NCI-H1417 (cell line): ENCODE measurements around the gene RPP38.

Experiments
- DNase-seq, 3 experiments: peaks; one replicate each; lab custom pipeline; 2025; lab: John Stamatoyannopoulos, UW

RPP38 gene, protein sequence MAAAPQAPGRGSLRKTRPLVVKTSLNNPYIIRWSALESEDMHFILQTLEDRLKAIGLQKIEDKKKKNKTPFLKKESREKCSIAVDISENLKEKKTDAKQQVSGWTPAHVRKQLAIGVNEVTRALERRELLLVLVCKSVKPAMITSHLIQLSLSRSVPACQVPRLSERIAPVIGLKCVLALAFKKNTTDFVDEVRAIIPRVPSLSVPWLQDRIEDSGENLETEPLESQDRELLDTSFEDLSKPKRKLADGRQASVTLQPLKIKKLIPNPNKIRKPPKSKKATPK

DNA sequence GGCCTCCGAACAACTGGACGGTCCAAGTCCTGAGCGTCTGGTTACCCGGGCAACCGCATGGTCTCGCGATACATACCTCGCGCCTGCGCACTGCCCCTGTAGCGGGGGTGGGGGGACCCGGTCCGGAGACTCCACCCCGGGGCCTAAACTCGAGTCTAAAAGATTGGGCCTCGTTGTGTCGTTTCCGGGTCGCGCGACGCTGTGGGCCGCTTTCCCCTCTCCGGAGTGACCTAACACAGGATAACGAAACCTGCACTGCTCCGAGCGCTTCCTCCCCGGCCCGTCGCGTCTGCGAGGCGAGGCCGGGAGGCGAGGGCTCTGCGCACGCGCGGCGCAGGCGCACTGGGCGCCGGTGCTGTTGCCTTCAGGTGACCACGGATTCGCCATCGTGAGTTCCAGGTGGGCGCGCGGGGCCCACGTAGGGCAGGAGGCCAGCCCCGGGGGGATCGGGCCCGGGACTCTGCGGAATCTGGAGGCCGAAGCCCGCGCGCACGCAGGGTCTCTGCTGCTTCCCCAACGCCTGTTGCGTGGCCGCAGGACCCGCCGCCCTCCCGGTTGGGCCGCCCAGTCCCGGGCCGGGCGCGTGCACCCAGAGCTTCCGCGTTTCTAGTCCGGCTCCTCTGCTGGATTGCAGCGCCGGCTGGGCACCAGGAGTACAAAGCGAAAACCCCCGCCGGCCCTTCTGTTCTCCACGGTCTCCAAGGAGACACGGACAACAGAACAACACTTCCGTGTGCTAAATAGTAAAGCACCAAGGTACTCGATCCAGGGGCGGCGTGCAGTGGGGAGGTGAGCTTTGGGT, at the start of gene RPP38:
Gene RPP38, plus strand, starts transcription at position 345 of the 802 bp plus-strand sequence. CDS start 5,960 bp downstream, outside the sequence.
- peak; percentile 88 to 96 (median 94) for DNase-seq

DNA sequence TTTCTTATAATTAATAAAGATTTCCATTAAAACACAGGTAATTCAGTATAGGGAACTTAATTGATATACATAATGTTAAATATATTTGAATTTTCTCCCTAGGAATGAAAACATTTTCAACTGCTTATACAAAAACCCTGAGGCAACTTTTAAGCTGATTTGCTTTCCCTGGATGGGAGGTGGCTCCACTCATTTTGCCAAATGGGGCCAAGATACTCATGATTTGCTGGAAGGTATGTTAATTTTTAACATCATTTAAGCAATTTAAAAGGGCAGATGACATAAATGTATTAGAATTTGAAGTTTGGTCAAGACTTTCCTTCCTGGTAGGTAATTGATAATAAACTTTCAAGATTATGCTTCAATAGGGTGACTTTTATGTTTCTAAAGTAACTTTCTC, 47.6 kb upstream of the RPP38 start:
- DNase-seq, result no peak

DNA sequence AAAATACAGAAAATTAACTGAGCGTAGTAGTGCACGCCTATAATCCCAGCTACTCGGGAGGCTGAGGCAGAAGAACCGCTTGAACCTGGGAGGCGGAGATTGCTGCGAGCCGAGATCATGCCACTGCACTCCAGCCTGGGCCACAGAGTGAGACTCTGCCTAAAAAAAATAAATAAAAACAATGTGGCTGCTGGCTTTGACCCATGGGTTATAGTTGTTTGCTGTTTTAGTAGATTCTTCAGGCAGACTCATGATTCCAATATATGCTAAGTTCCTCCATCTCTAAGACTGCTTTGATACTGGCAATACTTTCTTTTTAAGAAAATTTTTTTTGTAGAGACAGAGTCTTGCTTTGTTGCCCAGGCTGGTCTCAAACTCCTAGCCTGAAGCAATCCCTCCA, 45.0 kb upstream of the RPP38 start:
- DNase-seq, result no peak

DNA sequence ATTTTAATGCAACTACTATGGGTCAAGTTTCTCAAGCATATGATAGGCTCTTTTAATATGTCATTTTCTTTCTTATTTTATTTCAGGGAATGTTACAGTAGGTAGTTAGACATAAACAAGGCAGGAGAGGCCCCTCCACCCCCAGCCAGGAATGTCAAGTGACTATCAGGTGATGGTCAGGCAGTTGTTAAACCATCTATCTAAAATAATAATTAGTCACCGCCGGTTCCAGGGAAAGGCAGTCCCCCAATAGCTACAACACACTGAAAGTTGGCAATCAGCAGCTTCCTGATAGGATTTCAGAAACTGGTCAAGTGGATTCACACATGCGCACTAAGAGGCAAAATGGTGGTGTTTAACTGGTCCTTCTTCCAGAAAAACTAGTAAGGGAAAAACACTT, 44.1 kb upstream of the RPP38 start:
- no peak for DNase-seq

DNA sequence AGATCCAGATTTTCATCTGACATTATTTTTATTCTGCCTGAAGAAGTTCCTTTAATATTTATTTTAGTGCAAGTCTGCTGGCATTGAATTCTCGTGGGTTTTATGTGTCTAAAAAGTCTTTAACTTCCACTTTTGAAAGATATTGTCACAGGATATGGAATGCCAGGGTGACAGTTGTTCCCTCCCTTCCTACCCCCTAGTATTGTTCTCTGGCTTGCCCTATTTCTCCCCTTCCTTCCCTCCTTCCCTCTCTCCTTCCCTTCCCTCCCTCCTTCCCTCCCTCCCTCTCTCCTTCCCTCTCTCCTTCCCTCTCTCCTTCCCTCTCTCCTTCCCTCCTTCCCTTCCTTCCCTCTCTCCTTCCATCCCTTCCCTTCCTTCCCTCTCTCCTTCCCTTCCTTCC, 38.5 kb upstream of the RPP38 start:
- DNase-seq, result no peak

DNA sequence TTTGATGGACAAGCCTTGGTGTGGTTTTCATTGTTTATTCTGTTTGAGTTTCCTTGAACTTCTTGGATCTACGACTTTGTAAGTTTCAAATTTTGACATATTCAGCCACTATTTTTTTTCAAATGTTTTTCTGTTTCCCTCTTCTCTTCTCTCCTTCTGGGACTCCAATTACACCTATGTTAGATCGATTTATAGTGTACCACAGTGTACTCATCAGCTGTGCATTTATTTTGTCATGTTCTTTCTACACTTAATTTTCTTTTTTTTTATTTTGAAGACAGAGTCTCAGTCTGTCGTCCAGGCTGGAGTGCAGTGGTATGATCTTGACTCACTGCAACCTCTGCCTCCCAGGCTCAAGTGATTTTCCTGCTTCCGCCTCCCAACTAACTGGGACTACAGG, 37.2 kb upstream of the RPP38 start:
- DNase-seq, result no peak

DNA sequence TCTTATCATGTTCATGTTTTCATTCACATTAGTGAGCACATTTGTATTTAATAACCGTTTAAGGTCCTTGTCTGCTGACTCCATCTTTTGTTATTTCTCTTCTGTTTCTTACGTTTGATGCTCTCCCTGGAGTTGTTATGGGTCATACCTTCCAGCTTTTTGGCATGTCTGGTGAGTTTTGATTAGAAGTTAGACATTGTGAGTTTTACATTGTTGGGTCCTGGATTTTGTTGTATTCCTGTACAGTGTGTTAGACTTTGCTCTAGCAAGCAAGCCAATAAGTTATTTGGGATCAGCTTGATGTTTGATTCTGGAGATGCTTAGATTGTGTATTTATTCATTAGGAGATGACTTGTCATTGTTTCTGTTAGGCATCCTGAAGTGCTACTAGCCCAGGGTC, 36.5 kb upstream of the RPP38 start:
- DNase-seq, result no peak

DNA sequence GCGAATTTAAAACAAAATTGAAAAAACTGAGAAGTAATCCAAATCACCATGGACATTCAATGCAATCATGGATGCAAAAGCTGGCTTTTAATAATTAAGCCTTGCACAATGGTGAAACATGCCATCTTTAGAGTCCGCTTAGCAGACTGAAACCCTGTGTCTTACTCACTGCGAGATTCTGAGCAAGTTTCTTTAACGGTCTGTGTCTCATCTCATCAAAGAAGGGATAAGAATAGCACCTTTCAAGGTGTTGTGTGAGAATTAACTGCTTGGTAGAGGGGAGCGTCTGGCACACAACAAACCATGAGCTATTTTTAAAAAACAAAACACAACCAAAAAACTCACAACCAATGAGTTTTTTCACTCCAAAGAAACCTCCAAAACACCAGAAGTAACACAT, 30.0 kb upstream of the RPP38 start:
- DNase-seq, result no peak

DNA sequence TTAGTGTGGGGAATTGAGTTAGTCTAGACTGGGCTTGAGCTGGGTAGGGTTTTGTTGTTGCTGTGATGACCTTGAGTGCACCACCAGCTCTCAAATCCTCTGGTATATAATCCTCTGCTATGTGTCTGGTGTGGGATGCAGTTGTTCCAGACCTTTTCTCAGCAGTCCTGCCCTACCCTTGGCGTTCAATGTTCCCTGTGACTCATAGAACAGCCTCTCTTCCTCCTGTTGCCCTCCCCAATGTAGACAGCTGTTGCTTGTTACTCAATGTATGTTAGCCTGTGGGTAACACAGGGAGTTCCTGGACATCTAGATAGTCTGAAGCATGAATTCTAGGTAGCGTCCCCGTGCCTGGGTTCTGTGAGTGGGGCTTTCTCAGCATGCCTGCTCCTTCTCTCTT, 28.4 kb upstream of the RPP38 start:
- no peak for DNase-seq

DNA sequence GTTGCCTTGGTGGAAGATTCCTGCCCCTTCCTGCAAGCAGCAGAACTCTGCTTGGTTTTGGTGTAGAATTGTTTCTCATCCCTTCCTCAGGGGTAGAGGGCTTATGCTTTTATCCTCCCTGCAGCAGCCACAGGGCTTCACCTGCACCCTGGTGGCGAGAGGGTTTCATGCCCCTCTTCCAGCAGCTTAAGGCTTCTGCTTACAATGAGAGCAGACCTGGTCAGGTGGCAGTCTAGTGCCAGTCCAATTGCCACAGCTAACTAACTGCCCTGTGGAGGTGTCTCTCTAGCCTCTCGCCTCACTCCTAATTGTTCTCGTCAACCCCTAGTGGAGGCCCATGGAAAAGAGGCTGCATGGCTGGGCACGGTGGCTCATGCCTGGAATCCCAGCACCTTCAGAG, 27.9 kb upstream of the RPP38 start:
- no peak for DNase-seq

DNA sequence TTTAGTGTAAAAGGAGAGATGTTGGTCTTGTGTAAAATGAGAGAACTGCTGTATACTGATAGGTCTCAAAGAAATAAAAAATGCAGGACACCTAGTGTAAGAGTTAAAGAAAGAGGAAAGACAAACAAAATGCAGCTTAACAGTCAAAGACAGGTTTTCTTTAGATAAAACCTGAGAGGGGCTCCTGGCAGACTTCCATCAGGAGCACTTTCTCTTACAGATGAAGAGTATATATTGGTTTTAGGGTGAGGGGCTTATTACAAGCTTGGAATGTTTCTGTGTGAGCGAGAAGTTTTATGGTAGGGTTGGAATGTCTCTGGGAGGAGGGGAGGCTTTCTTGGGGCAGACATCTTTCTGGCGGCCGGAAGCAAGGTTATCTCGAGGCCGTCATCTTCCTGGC, 24.8 kb upstream of the RPP38 start:
- DNase-seq, result no peak

DNA sequence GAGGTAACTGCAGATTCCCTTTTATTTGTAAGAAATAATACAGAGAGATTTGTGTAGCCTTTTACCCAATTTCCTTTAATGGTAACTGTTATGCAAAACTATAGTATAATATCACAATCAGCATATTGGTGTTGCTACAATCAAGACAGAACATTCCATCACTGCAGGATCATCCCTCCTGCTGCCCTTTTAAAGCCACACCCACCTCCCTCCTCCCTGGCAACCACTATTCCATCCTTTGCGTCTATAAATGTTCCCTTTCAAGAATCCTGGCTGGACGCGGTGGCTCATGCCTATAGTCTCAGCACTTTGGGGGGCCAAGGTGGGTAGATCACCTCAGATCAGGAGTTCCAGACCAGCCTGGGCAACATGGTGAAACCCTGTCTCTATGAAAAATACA, 21.7 kb upstream of the RPP38 start:
- DNase-seq, result no peak

DNA sequence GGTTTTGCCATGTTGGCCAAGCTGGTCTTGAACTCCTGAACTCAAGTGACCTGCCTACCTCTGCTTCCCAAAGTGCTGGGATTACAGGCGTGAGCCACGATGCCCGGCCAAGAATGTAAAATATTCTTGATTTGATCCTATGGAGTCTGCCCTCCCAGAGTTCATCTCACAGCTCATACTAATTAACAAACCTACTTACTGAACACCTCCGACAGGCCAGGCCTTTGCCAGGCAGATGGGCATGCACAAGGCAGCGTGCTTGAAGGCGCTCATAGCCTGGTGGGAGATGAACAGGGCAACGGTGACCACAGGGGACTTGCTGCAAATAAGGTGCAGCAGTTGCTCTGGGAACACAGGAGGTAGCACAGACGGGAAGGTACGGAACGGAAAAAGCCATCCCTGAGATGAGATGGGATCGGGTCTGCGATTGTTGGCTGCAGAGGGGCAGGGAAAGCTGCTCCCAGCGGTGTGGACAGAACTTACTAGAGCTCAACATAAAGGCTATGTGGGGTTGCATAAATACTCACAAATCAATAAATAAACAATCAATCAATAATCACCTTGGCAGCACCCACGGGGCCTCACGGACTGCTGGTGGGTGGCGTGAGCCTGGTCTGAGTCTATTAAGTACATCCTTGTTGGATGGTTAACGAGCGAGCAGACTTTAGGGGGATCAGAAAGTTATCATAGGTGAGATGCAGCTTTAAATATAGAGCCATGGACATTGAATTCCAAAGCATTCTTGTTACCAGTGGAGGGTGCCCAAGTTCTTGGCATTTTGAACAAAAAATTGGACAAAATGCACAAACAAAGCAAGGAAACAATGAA, 13.3 kb upstream of the RPP38 start:
- DNase-seq, result no peak

DNA sequence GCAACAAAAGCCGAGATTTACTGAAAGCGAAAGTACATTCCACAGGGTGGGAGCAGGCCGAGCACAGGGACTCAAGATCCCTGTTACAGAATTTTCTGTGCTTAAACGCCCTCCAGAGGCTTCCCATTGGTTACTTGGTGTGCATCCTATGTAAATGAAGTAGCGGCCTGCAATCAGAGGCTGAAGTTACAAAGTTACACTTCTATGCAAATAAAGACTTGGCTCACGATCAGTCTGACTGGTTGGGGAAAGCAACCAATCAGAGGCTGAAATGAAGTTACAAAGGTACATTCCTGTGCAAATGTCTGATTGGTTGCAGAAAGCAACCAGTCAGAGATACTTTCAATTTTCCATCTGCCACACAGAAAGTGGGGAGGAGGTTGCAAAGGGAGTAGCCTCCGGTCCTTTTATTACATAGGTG, 12.6 kb upstream of the RPP38 start:
- peak in 1 of 3 experiments; percentile 42 for DNase-seq

DNA sequence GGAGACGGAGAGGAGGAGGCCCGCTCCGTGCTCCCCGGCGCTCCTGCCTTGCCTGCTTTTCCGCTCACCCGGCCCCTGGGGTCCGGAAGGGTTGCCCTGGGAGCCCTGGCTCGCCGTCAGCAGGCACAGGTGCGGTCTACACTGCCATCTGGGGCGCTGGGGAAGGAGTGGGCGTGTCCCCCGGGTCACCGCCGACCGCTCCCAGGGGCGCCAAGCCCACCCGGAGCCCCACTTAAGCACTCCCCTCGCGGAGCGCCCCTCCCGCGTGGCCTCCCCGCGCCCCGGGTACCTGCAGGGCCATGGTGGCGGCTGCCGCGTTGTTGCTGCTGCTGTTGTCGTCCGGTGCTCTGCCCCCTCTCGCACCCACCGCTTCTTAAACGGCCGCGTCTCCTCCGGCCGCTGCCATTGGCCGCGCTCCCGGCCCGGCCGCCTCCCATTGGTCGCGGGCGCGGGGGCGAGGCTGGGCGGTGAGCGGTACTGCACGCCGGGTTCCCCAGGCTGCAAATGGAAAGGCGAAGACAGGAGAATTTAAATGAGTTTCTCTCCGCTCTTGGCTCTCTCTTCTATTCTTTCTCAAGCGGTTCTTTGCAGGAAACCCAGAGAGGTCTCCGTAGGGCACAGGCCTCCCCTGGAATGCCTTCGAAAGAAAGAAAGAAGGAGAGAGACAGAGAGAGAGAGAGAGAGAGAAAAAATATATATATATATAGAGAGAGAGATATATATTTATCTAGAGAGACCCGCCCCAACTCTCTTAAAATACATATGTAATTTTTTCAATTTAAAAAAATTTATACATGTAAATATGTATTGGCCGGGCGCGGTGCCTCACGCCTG, 8.5 kb upstream of the RPP38 start, which contains the start of gene ACBD7:
Gene ACBD7, minus strand, starts transcription at position 349 of the 834 bp plus-strand sequence. Its CDS starts 48 bp downstream, at position 301.
- DNase-seq, result peak; percentile 69 to 90 (median 88)

DNA sequence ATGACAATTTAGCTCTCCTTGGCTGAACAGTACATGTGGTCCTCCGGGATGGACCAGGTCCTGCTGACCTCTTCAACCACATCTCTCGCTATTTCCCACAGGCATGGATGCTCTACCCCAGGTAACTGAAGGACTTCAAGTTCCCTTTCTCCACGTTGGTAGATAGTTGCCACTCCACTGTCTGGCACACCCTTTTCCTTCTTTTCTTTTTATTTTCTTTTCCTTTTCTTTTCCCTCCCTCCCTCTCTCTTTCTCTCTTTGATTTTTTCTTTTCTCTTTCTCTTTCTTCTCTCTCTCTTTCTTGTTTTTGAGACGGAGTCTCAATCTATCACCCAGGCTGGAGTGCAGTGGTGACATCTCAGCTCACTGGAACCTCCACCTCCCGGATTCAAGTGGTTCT, 5.7 kb upstream of the RPP38 start:
- no peak for DNase-seq

DNA sequence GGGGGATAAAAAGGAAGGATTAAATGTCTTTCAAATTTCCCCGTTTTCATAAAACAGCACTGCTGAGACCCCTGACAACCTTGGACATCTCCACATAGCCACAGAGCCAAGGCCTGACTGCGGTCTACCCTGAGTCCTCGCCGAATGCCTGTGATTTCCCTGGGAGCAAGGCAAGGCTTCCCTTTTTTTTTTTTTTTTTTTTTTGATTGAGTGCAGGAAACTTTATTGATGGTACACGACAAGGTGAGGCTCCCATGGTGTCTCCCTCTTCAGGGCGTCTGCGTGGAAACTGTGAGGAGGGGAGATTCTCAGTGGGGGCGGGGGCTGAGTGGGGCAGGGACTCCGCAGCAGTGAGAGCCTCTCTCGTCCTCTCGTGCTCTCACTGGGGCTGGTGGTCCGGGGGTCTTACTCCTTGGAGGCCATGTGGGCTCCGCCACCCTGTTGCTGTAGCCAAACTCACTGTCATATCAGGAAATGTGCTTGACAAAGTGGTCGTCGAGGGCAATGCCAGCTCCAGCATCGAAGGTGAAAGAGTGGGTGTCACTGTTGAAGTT, 4.2 kb upstream of the RPP38 start:
- no peak for DNase-seq

DNA sequence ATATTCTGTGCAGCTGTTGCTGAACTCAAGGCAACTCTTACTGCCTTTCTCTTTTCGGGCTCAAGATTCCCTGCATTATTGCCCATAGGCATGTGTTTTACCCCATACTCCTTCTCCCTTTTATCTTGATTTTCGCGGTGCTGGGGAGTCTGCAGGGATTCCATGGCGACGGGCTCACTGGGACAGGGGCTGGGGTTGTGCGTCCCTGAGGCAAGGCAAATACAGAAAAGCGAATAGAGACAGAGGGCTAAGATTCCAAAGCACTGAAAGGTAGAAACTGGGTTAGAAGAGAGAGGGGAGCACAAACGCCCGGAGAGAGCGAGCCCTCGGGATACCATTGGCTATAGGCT, 519 bp upstream of the RPP38 start:
- DNase-seq, result no peak

DNA sequence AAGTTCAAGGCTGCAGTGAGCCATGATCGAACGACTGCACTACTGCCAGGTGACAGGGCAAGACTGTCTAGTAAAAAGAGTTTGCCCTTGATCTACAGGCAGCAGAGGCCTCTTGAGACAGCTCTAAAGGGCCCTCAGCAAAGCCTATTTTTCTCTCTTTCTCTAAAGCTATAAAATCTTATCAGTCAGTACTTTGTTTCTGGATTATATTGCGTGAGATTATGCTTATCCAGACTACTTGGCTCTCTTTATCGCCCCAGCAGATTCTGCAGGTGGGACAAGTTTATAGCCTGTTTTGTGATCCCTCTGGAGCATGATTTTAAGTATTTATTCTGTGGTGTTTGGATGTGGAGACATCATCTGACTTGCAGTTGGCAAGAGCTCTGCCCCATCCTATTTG, 2.7 kb downstream of the RPP38 start:
- no peak for DNase-seq

DNA sequence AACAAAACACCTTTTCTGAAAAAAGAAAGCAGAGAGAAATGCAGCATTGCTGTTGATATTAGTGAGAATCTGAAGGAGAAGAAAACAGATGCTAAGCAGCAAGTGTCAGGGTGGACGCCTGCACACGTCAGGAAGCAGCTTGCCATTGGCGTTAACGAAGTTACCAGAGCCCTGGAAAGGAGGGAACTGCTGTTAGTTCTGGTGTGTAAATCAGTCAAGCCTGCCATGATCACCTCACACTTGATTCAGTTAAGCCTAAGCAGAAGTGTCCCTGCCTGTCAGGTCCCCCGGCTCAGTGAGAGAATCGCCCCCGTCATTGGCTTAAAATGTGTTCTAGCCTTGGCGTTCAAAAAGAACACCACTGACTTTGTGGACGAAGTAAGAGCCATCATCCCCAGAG, 6.4 kb downstream of the RPP38 start:
- no peak for DNase-seq

DNA sequence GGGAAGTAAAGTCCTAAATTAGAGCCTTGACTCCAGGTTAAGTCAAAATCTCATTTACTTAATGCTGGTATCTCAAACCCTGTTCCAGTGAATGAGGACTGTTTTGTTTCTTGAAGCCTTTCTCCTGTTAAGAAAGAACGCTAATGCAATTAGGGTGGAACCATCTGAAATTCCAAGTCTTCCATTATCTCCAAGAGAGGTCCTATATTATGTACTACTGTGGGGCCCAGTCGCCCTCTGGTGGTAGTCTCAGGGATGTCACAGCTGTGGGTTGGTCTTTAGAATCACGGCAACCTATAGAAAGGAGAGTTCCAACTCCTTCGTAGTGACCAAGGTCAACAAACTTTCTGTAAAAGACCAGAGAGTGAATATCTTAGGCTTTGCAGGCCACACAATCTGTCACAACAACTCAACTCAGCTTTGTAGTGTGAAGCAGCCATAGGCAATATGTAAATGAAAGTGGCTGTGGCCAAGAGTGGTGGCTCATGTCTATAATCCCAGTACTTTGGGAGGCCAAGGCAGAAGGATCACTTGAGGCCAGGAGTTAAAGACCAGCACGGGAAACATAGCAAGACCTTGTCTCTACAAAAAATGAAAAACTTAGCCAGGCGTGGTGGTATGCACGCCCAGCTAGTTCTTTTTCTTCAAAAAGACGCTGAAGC, 9.3 kb downstream of the RPP38 start:
- DNase-seq, result peak; percentile 32 to 71 (median 49)
